Hepatocyte (in vitro differentiated cells): ENCODE results near the gene BMX. TPM values are rescaled to one million over a fixed set of nuclear protein-coding genes. Genes with fewer than 3 reads are reported as not detected.

Source experiments
- DNase-seq: peaks from one replicate; pipeline ENCODE4 v3.0.0-alpha.2; 2016; ENCODE audit warnings: low spot score
- H2AFZ ChIP-seq: fragments of 200-600 bp; sonication (generic); 2 replicates; pipeline ENCODE4 v1.6.0; 2016; ENCODE audit warnings: antibody characterized with exemption, mild to moderate bottlenecking
- H3K27ac ChIP-seq: fragments of 200-600 bp; sonication (generic); 2 replicates; pipeline ENCODE4 v1.5.1; 2016; ENCODE audit warnings: mild to moderate bottlenecking
- H3K27me3 ChIP-seq: fragments of 200-600 bp; sonication (generic); 2 replicates; pipeline ENCODE4 v1.6.1; 2016
- H3K36me3 ChIP-seq: fragments of 200-600 bp; sonication (generic); replicated peaks from 2 replicates; pipeline ENCODE4 v1.5.1; 2016; ENCODE audit warnings: low read depth; ENCODE audit not compliant: insufficient read depth
- H3K4me1 ChIP-seq: fragments of 200-600 bp; sonication (generic); 2 replicates; pipeline ENCODE4 v1.5.1; 2016; ENCODE audit warnings: mild to moderate bottlenecking, moderate library complexity; ENCODE audit not compliant: insufficient read depth
- H3K4me2 ChIP-seq: fragments of 200-600 bp; sonication (generic); 2 replicates; pipeline ENCODE4 v1.6.0; 2016
- H3K4me3 ChIP-seq: fragments of 200-600 bp; sonication (generic); 2 replicates; pipeline ENCODE4 v1.5.1; 2016; ENCODE audit warnings: mild to moderate bottlenecking
- H3K79me2 ChIP-seq: fragments of 200-600 bp; sonication (generic); 2 replicates; pipeline ENCODE4 v1.6.0; 2017; ENCODE audit warnings: mild to moderate bottlenecking
- H3K9me2 ChIP-seq: fragments of 200-600 bp; sonication (generic); replicated peaks from 2 replicates; pipeline ENCODE4 v1.6.0; 2017; ENCODE audit warnings: mild to moderate bottlenecking; ENCODE audit not compliant: insufficient read depth
- H3K9me3 ChIP-seq: fragments of 200-600 bp; sonication (generic); 2 replicates; pipeline ENCODE4 v1.5.1; 2016; ENCODE audit warnings: low read depth, mild to moderate bottlenecking
- H4K20me1 ChIP-seq: fragments of 200-600 bp; sonication (generic); 2 replicates; pipeline ENCODE4 v1.6.0; 2016; ENCODE audit warnings: mild to moderate bottlenecking; ENCODE audit not compliant: insufficient read depth, poor library complexity, severe bottlenecking
- EZH2 ChIP-seq: fragments of 200-600 bp; sonication (generic); IDR thresholded peaks from 2 replicates; pipeline ENCODE4 v1.6.1; 2016; ENCODE audit warnings: antibody characterized with exemption, mild to moderate bottlenecking, borderline replicate concordance
- EZH2phosphoT487 ChIP-seq: fragments of 200-600 bp; sonication (generic); IDR thresholded peaks from one replicate; pipeline ENCODE4 v1.6.1; 2018; ENCODE audit warnings: antibody characterized with exemption, mild to moderate bottlenecking, low read depth, moderate library complexity; ENCODE audit not compliant: unreplicated experiment, severe bottlenecking
- WGBS: methylation state at CpG from one replicate; pipeline ENCODE4 v1.1.6; 2016; ENCODE audit warnings: low lambda C conversion rate; ENCODE audit errors: missing lambda C conversion rate; 5-methylcytosine and 5-hydroxymethylcytosine counted together
- polyA plus RNA-seq: library from polyadenylated mRNA; unstranded; fragments of >200 nt; fragmentation: Nextera tagmentation; extraction: Ambion mirVana; gene quantifications from 2 replicates; pipeline ENCODE4 v1.2.1, GENCODE V29; 2016
- total RNA-seq: library from RNA; depleted of rRNA; stranded (reverse); fragments of >200 nt; gene quantifications from 2 replicates; pipeline ENCODE4 v1.2.3, GENCODE V29; 2014
- TF ChIP-seq, protein P1 (sequence below): fragments of 200-600 bp; sonication (generic); IDR thresholded peaks from 2 replicates; pipeline ENCODE4 v1.5.1; 2016; ENCODE audit warnings: antibody characterized with exemption, mild to moderate bottlenecking; ENCODE audit not compliant: poor library complexity

BMX gene
- total and polyA plus RNA-seq, 2 experiments from 2014 or later = 0.07 TPM; not detected in 1

DNA sequence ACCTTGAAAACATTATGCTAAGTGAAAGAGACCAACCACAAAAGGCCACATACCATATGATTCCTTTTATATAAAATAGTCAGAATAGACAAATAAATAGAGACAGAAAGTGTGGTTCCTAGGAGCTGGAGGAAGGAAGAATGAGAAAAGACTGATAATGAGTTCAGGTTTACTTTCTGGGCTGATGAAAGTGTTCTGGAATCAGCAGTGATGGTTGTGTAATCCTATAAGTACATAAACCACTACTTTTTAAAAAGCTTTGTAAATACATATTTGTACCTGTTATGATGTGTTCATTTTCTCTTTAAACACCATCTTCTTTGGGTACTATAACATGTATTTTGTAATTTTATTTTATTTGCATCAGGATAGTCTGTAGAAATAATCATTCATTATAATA lies 28.1 kb upstream of the BMX start:
- TF ChIP-seq, protein P1, sequence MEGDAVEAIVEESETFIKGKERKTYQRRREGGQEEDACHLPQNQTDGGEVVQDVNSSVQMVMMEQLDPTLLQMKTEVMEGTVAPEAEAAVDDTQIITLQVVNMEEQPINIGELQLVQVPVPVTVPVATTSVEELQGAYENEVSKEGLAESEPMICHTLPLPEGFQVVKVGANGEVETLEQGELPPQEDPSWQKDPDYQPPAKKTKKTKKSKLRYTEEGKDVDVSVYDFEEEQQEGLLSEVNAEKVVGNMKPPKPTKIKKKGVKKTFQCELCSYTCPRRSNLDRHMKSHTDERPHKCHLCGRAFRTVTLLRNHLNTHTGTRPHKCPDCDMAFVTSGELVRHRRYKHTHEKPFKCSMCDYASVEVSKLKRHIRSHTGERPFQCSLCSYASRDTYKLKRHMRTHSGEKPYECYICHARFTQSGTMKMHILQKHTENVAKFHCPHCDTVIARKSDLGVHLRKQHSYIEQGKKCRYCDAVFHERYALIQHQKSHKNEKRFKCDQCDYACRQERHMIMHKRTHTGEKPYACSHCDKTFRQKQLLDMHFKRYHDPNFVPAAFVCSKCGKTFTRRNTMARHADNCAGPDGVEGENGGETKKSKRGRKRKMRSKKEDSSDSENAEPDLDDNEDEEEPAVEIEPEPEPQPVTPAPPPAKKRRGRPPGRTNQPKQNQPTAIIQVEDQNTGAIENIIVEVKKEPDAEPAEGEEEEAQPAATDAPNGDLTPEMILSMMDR = no peak
- TF ChIP-seq EZH2phosphoT487 = no peak
- TF ChIP-seq EZH2 = no peak
- H4K20me1 ChIP-seq = no peaks in the 10 kb centered on the region
- H3K4me2 ChIP-seq = no peak overlapping the region
- H3K4me1 ChIP-seq = no peaks in the 10 kb centered on the region
- H2AFZ ChIP-seq = no peak overlapping the region
- DNase-seq = no peak
- H3K27ac ChIP-seq = no peak overlapping the region
- no peaks in the 10 kb centered on the region for H3K27me3 ChIP-seq
- H3K9me2 ChIP-seq = no peaks in the 10 kb centered on the region
- H3K79me2 ChIP-seq = no peaks in the 10 kb centered on the region
- H3K4me3 ChIP-seq = no peak overlapping the region
- no peaks in the 10 kb centered on the region for H3K36me3 ChIP-seq
- H3K9me3 ChIP-seq = no peaks in the 10 kb centered on the region

DNA sequence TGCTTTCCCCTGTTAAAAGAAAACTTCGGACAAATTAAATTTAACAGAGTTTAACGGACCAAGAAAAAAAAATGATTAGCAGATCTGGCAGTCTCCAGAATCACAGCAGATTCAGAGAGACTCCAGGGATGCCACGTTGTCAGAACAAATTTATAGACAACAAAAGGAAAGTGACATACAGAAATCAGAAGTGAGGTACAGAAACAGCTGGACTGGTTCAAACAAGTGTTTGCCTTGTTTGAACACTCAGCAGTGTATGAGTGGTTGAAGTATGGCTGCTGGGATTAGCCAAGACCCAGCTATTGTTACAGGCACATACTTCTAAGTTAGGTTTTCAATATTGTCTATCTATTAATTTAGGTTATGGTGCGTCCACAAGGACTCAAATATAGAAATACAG lies 26.6 kb upstream of the BMX start:
- H3K4me1 ChIP-seq = no peaks in the 10 kb centered on the region
- no peak overlapping the region for H3K27ac ChIP-seq
- H2AFZ ChIP-seq = no peak overlapping the region
- no peaks in the 10 kb centered on the region for H3K9me3 ChIP-seq
- no peaks in the 10 kb centered on the region for H4K20me1 ChIP-seq
- no peaks in the 10 kb centered on the region for H3K9me2 ChIP-seq
- no peaks in the 10 kb centered on the region for H3K79me2 ChIP-seq
- TF ChIP-seq EZH2 = no peak
- TF ChIP-seq, protein P1 = no peak
- no peak for TF ChIP-seq EZH2phosphoT487
- 77% methylated on average over 4 of the region's 4 CpGs for WGBS
- DNase-seq = no peak
- H3K36me3 ChIP-seq = no peaks in the 10 kb centered on the region
- no peak overlapping the region for H3K4me2 ChIP-seq
- H3K4me3 ChIP-seq = no peak overlapping the region
- H3K27me3 ChIP-seq = no peaks in the 10 kb centered on the region

DNA sequence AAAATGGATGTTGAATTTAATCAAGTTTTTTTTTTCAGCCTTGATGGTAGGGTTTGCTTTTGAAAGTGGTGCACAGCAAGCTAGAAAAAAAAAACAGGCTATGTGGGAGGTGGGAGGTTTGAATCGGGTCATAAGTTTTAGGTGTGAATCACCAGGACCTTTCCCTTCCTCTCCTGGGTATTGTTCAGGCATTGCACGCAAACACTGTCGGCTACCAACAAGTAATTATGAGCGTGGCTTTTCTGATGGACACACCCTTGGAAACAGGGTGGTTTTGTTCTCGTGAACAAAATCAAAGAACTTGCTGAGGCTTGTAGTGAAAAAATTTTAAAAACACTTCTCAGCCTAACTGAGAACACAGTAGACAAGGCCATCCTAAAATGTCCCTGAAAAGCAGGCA lies 25.6 kb upstream of the BMX start:
- Histone ChIP-seq H3K9me2 (no peaks in the 10 kb centered on the region), H3K4me2 (no peak overlapping the region), H3K27ac (no peak overlapping the region), H3K27me3 (no peaks in the 10 kb centered on the region), H4K20me1 (no peaks in the 10 kb centered on the region), H3K36me3 (no peaks in the 10 kb centered on the region), H2AFZ (no peak overlapping the region), H3K4me1 (no peaks in the 10 kb centered on the region), H3K79me2 (no peaks in the 10 kb centered on the region), H3K9me3 (no peaks in the 10 kb centered on the region), H3K4me3 (no peak overlapping the region)
- WGBS = 78% methylated on average over 5 of the region's 5 CpGs
- no peak for DNase-seq
- TF ChIP-seq EZH2phosphoT487 (no peak), EZH2 (no peak)
- TF ChIP-seq, protein P1 = no peak

DNA sequence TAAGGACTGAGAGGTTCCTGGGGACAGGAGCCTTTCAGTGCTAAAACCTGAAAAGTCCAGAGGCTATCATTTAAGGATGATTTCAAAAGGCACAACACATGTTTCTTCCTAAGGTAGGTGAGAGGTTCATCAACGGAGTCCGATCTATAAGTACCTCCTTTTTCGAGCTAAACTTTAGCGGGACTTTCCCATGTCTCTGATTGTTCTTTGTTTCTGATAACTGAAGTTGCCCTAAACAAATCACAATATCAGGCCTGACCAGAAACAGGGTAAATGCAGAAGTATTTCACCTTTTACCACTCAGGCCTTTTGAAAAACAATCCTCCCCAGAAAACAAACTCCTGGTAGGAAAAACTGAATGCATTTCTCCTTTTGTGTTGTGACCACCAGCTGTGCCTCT lies 25.1 kb upstream of the BMX start:
- H3K79me2 ChIP-seq = no peaks in the 10 kb centered on the region
- no peaks in the 10 kb centered on the region for H3K9me3 ChIP-seq
- 71% methylated on average over 4 of the region's 4 CpGs for WGBS
- H3K4me2 ChIP-seq = no peak overlapping the region
- no peak for DNase-seq
- TF ChIP-seq, protein P1 = no peak
- TF ChIP-seq EZH2 = no peak
- TF ChIP-seq EZH2phosphoT487 = no peak
- no peak overlapping the region for H3K27ac ChIP-seq
- H3K27me3 ChIP-seq = no peaks in the 10 kb centered on the region
- no peak overlapping the region for H3K4me3 ChIP-seq
- H3K9me2 ChIP-seq = no peaks in the 10 kb centered on the region
- H4K20me1 ChIP-seq = no peaks in the 10 kb centered on the region
- H2AFZ ChIP-seq = no peak overlapping the region
- no peaks in the 10 kb centered on the region for H3K4me1 ChIP-seq
- H3K36me3 ChIP-seq = no peaks in the 10 kb centered on the region
